Measurements from ENCODE around the gene CARD6. TPM values are rescaled to one million over a fixed set of nuclear protein-coding genes. Genes with fewer than 3 reads are reported as not detected.
"Not testable (repeated sequence)": the region's sequence is repeated elsewhere in the genome, so short reads cannot be mapped to it uniquely, and the experiment has no call there.

The CARD6 gene
- total RNA-seq, 1 donor: 4.3 TPM

DNA sequence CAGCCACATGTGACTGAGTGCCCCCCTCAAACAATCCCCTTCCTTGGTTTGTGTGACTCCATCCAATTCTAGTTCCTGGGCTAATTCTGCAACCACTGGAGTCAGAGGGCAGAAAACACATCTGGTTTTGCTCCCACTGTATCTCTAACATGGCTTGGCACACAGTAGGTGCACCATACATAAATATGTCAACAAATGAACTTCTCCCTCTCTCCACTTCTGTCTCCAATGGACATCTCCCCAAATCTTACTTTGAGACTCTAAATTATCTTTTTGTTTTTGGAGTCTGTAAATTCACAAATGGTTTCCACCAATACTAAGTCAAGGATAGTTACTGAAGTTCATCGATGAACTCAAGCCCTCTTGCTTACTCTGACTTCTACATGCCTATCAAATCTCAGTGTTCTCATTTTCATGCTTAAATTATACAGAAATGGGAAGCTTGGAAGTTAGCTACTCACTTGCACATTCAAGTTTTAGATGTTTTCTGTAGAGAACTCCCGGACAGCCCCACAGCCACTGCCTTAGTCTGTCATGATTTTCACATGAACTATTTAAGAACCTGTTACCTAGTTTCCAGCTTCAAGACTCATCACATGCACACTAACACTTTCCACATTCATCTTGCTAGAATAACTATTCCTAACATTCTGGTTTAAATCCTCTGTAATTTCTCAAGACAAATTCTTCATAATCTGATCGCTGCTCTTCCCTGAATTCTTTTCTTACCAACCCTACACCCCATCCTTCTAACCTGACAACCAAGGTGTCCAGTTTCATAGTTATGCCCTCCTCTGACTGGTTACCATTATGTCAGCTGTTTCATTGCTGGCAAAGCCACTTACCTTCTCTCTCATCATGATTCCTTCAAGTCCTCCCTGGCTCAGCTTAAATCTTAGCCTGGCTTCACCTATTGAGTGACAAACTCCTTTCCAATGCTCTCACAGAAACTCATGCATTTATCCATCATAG lies 12.2 kb upstream of the CARD6 start:
- DNase-seq (ENCODE audit: low read depth in 2 of 3, low spot score in 2 of 3): no peak

- DNase-seq (ENCODE audit: low read depth in 2 of 3, low spot score in 2 of 3): no peak
Observed at GRCh38 chr5:40829748-40830533, 11.2 kb upstream of the CARD6 start.

- DNase-seq (ENCODE audit: low read depth in 2 of 3, low spot score in 2 of 3): no peak
Observed at GRCh38 chr5:40831346-40832210, 9.6 kb upstream of the CARD6 start.

DNA sequence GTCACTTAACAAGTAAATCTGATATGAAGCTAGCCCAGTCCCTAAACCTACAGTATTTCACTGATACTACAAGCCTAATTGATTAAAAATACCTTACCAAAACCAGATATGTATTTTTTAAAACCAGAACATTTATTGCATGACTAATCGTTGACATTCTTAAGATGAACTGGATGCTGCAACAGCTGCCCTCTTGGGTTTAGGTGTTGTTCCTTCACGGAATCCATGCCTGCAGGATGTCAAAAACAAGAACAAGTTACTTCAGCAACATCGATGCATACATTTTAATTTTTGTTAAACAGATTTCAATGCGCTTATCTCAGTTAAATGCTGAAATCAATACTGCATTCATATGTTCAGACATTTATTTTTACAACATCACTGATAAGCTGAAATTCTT lies 8.8 kb upstream of the CARD6 start:
- DNase-seq (ENCODE audit: low read depth in 2 of 3, low spot score in 2 of 3): no peak

DNA sequence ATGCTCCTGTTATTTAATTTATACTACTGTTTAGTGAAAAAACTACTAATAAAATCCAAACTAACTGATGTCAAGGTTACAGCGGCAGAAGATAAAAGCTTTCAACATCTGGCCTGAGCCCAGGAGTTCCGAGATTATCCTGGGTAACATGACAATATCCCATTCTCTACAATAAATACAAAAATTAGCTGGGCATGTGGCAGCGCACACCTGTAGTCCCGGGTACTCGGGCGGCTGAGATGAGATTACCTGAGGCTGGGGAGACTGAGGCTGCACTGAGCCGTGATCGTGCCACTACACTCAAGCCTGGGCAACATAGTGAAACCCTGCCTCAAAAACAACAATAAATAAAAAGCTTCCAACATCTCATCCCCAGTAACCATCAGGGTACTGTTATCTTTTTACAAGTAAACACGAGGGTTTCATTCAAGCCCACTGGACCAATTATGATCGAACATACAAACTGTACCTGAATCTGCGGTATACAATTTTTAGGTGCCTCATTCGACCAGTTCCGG lies 7.4 kb upstream of the CARD6 start:
- no peak for DNase-seq (ENCODE audit: low read depth in 2 of 3, low spot score in 2 of 3)

DNA sequence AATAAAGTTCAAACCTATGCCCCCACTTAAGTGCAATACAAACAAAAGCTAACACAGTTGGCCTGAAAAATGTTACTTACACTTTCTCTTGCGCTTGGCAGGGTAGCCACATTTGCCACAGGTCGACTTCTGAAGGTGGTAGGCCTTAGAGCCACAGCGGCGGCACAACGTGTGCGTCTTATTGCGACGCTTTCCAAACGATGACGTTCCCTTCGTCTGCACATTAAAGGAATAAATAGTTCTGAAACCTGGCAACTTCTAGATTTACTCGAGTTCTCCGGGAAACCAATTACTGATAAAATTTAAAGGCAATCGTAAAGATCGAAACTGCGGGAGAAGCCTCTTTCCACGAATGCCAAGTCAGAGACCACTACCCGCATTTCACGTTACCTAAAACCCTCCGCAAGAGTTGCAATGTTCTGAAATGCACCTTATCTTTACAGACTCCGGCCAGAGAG lies 6.7 kb upstream of the CARD6 start:
- peak; percentile 22 to 62 (median 44) for DNase-seq (ENCODE audit: low read depth in 2 of 3, low spot score in 2 of 3)

DNA sequence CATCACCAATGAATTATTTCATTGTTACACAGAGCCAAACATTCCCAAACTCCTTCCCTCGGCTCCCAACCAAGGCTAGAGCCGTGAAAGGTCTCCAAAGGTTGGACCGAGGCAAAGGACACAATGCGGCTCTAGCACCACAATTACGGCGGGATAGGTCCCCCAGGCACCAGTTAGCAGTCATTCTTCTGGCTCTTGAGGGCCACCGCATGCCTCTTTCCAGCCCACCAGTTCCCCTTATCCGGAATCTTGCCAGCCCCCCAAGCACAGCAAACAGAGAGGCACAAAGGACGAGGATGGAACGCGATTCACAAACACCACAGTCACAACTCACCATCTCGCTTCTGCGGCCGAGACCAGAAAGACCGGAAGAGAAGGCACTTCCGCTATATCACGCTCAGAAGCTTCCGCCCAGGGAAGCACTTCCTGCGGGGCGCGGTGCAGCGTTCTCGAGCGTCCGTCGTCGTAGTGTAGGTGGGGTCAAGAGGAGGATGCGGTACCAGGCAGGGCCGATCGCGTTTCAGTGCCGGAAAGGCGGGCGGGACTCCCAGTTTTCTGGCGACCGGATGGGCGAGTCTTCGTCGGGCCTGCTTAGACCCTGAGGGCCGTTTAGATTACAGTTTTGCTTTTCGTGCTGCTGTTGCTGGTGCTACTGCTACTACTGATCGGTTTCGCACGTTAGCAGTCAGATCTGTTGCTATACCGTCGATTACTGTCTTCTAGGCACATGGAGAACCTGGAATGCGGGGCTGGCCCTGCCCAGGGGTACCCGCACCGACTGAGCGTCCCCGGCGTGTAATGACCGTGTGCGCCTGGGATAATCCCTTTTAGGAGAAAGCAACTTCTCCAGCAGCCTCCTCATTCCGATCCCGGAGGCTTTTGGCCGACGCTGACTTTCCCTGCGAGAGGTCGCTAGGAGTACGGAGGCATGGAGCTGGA lies 6.0 kb upstream of the CARD6 start, which contains the start of gene RPL37:
RPL37 (minus strand) TSS at position 374 of the 939 bp plus-strand sequence; CDS start at position 337, 37 bp downstream.
- DNase-seq (ENCODE audit: low read depth in 2 of 3, low spot score in 2 of 3): peak; percentile 82 to 94 (median 91)

GRCh38 chr5:40838086-40838485 lies 3.1 kb upstream of the CARD6 start:
- DNase-seq (ENCODE audit: low read depth in 2 of 3, low spot score in 2 of 3): no peak

DNA sequence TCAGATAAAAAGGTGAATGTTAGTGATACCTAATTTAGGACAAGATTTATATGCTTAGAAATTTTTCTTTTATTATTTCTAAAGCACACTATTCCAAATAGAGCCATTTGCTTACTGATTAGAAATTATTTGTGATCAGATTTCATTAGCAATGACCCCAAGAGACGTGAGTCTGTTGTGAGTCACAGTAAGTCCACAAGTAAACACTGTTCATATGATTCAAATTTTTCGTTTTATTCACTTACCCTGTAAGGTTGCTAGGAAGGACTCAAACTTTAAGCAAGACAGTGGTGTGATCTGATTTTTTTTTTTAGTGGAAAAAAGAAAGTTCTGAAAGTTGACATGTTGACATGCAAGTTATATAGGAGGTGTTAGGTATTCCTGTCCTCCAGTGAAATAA lies 1.2 kb downstream of the CARD6 start:
- DNase-seq (ENCODE audit: low read depth in 2 of 3, low spot score in 2 of 3): no peak

- no peak for DNase-seq (ENCODE audit: low read depth in 2 of 3, low spot score in 2 of 3)
Observed at GRCh38 chr5:40844565-40844964, 3.4 kb downstream of the CARD6 start.

DNA sequence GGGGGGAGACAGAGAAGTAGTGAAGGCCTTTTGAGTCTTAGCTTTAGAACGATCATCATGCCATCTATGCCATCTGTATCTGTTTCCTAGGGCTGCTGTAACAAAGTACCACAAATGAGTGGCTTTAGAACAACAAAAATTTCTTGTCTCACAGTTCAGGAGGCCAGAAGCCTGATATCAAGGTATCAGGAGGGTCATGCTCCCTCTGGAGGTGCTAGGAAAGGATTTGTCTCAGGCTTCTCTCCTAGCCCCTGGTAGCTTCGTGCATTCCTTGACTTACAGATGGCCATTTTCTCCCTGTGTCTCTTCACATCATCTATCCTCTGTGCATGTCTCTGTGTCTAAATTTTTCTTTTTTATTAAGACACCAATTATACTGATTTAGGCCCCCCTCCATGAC lies 5.2 kb downstream of the CARD6 start:
- no peak for DNase-seq (ENCODE audit: low read depth in 2 of 3, low spot score in 2 of 3)

GRCh38 chr5:40847525-40847924 lies 6.4 kb downstream of the CARD6 start:
- no peak for DNase-seq (ENCODE audit: low read depth in 2 of 3, low spot score in 2 of 3)

DNA sequence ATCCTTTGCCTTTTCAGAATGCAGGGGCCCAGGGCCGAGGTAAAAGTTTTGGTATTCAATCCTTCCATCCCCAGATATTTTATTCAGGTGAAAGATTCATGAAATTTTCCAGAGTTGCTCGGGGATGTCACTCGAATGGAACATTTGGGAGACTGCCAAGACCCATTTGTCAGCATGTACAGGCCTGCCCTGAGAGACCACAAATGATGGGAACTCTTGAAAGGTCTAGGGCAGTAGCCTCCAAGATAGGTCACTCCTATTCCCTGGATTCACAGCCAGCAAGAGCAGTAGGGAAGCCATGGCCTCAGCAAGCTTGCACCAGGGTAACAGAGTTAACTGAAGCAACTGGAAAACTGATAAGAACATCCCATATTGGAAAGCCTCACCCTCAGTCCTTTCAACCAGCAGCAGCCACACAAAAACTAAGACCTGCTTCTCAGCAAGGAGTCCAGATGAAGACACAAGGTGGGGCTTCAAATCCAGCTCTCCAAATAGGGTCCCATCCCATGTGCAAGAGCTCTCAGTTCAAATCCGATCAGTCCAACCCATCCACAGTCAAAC lies 12.5 kb downstream of the CARD6 start:
- no peak for DNase-seq (ENCODE audit: low read depth in 2 of 3, low spot score in 2 of 3)

DNA sequence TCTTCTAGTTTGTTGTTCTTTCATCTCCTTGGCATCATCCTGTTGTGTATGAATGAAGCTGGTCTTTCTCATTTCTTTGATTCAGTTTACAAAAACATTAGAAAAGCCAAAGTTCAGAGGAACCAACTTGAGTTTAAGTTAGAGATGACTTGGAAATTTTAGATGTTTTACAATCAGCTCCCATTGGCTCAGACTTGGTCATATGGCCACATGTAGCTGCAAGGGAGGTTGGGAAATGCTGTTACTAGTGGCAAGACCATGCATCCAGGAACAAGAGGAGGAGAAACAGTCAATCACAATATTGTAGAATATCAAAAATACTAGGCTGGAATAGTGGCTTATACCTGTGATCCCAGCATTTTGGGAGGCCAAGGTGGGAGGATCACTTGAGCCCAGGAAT lies 19.5 kb downstream of the CARD6 start:
- DNase-seq (ENCODE audit: low read depth in 2 of 3, low spot score in 2 of 3): no peak

GRCh38 chr5:40865004-40865403 lies 23.8 kb downstream of the CARD6 start:
- not testable (repeated sequence) for DNase-seq (ENCODE audit: low read depth in 2 of 3, low spot score in 2 of 3)

DNA sequence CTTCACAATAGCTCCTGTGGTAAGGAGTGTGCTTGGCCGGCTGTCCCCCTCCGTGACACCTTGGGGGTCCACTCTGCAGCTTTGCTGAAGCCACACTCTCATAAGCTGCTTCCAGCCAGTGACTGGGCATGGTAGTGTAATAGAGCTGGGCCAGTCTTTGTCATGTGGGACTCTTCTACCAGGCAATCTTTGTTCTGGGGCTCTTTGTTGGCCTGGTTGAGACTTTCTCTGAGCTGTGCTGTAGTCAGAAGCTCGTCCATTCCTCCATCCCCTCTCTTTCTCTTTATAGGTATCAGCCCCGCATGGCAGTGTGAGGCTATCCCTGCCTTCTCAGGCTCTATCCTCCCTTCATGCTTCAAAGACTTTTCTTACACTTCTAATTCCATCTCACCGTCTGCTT lies 25.7 kb downstream of the CARD6 start:
- DNase-seq (ENCODE audit: low read depth in 2 of 3, low spot score in 2 of 3): no peak

- DNase-seq (ENCODE audit: low read depth in 2 of 3, low spot score in 2 of 3): no peak
Observed at GRCh38 chr5:40869384-40869783, 28.2 kb downstream of the CARD6 start.

DNA sequence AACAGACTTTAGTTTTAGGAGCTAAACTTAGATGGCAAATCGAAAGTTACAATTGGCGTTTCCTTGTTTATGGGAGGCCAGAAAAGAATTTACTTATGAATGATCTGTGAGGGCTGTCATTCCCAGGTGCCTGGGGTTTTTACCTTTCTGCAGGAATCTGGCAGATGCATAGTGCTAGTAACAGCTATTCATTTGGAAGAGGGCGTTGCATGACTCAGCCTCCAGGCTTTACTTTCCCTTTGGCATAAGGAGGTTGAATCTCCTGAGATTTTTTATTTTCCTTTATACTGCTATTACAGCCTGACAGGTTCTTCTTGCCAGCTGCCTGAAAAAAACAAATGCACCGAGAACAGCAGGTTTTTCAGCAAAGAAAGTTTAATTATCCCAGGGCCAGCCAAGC lies 30.0 kb downstream of the CARD6 start:
- no peak for DNase-seq (ENCODE audit: low read depth in 2 of 3, low spot score in 2 of 3)

- not testable (repeated sequence) for DNase-seq (ENCODE audit: low read depth in 2 of 3, low spot score in 2 of 3)
Observed at GRCh38 chr5:40872253-40872652, 31.1 kb downstream of the CARD6 start.

Data from hematopoietic multipotent progenitor cell (in vitro differentiated cells).